Activated naive CD4-positive, alpha-beta T cell treated with Interleukin-2 at 50 U/mL for 16 hours (primary cell): Measurements from ENCODE around the gene DDX27.
"Not testable (repeated sequence)": the region's sequence is repeated elsewhere in the genome, so short reads cannot be mapped to it uniquely, and the experiment has no call there.

ENCODE experiments used
- DNase-seq: peaks from one replicate; pipeline ENCODE4 v3.0.0-alpha.2; 2020

DDX27 gene, protein sequence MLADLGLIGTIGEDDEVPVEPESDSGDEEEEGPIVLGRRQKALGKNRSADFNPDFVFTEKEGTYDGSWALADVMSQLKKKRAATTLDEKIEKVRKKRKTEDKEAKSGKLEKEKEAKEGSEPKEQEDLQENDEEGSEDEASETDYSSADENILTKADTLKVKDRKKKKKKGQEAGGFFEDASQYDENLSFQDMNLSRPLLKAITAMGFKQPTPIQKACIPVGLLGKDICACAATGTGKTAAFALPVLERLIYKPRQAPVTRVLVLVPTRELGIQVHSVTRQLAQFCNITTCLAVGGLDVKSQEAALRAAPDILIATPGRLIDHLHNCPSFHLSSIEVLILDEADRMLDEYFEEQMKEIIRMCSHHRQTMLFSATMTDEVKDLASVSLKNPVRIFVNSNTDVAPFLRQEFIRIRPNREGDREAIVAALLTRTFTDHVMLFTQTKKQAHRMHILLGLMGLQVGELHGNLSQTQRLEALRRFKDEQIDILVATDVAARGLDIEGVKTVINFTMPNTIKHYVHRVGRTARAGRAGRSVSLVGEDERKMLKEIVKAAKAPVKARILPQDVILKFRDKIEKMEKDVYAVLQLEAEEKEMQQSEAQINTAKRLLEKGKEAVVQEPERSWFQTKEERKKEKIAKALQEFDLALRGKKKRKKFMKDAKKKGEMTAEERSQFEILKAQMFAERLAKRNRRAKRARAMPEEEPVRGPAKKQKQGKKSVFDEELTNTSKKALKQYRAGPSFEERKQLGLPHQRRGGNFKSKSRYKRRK

DNA sequence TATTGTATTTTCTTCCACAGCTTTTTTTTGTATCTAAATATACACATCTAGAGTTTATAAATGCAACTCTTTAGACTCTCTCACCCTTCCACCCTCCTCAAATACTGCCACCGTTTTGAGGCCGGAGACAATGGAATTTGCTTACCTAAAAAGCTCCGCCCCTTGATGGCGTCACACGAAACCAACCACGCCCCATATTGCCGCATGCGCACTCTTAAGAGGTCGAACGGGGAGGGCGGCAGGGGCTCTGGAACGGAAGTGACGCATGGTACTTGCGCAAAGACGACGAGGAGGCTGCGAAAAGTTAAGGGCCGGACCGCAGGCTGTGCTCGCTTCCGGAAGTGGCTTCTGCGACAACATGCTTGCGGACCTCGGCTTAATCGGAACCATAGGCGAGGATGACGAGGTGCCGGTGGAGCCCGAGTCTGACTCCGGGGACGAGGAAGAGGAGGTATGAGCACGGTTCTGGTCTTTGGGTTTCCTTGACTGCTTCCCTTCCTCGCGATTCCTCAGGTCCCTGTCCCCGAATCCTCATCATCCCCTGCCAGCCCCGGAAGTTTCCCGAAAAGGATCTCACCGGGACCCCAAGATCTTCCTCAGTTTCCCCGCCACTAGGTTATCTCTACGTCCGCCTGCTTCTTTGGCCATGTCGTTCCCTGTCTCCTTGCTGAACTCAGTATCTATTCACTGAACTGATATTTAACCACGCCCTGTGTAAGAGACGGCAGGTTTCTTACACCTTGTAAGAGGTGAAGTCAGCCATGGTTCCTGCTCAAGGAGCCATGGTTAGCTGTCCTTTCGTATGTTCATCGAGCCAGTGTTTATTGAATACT lies at the start of gene DDX27:
Gene DDX27, plus strand, starts transcription at position 326 of the 833 bp plus-strand sequence. Its CDS starts 33 bp downstream, at position 359.
- DNase-seq: peak; percentile 95

DNA sequence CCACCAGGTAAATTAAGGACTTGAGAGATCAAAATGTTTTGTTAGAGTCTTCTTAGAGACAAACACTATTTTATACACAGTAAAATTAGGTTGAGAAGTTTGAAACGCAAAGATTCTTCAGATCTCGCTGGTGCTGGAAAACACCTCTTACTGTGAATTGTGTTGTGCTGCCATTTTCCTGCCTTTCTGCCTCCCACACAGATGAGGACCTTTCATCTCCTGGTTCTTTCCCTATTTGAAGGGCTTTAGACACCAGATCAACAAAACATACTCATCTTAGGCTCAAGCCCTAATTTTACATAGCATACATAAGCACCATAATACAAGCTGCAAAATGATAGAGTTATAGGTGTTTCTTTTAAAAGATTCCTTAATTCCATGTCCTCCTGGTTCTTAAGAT lies 49.7 kb upstream of the DDX27 start:
- DNase-seq: no peak

DNA sequence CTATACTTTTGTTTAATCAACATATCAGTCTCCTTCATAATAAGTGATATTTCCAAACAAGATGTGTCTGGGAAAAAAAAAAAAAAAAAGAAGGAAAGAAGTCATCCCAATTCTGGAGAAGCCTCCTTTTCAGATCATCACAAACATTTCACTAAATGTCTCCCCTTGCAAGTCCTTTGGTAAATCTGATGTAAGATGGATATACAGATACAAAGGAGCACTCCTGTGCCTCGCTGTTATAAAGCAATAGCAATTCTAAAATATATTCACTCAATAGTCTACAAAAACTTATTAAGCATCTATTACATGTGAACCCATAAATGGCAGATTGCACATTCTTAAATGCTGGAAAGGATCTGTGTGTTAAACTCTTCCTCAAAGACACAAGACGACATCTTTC lies 48.5 kb upstream of the DDX27 start:
- no peak for DNase-seq

DNA sequence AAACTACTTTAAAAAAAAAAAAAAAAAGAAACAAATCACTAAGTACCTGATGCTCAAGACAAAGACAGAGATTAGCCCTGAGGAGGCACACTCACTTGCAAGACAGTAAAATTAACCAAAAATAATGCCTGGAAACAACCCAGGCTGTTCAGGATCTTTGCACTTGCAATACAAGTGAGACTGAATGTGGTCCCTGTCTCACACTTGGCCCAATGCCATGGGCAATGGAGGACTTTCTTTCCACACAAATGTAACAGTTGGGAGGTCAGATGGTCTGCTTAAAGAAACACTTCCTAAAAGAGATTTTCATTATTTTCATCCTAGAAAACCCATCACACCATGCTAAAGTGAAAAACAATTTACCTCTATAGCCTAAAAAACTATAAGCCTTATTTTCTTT lies 47.3 kb upstream of the DDX27 start:
- no peak for DNase-seq

DNA sequence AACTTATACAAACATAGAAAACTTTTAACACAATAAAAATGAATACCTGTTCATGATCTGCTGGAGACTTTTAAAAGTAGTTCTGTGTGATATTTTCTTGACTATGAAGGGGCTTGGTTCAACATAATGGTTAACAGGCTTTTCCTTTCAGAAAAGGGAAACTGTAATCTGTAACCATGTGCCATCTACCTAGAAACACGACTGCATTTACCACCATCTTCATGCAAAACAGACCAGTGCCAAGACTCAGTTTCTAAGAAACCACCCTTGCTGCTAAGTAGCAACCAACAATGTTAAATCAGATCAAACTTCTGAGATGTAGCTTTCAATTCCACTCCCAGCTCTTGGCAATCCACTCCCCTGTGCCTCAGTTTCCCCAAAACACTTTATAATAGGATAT lies 46.8 kb upstream of the DDX27 start:
- no peak for DNase-seq

DNA sequence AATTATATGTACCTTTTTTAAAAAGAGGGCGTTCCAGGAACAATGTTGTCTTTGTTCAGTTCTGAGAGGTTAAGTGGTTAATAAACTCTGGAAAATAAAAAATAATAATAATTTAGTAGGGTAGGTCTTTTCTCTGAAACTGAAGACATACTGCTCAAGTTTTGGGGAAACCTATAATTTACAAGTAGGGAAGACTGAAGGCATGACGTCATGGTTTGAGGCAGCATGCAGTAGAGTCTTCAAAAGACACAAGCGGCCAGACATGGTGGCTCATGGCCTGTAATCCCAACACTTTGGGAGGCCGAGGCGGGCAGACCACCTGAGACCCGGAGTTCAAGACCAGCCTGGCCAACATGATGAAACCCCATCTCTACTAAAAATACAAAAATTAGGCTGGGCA lies 45.0 kb upstream of the DDX27 start:
- no peak for DNase-seq

DNA sequence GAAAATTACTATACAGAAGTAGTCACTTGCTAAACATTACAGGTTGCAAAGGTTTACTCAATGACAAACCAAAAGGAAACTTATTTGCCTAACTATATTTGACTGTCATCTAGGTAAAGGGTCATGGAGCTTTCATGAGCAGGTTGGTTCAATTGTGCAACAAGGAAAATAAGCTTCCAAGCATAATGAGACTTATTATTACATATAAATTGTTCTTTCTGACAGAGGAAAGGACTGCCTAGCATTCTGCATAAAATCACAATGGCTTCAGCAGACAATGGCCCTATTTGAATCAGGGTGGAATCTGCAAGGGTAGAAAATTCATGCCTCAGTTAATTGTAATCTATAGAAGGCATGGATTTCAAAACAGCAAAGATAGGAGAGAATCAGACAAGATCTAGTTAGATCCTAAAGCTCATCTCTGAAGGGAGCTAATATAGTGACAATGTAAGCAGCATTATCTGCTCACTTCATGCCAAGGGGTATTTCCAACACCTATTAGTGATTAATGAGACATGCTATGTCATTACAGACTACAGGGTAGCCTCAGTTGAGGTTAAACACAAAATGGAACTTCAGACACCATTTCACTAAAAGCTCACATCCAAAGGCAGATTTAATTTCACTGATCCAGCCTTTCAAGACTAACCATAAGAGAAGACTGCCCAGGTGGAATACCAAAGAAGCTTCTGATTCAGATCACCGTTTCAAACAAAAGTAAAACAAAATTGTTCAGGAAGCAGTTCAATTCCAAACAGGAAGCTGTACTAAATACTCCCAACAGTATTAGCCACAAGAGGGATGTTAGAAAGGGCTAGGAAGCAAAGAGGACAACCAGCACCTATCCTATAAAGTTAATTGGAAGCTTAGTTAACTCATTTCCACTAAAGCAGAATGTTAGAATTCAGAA lies 39.6 kb upstream of the DDX27 start:
- no peak for DNase-seq

DNA sequence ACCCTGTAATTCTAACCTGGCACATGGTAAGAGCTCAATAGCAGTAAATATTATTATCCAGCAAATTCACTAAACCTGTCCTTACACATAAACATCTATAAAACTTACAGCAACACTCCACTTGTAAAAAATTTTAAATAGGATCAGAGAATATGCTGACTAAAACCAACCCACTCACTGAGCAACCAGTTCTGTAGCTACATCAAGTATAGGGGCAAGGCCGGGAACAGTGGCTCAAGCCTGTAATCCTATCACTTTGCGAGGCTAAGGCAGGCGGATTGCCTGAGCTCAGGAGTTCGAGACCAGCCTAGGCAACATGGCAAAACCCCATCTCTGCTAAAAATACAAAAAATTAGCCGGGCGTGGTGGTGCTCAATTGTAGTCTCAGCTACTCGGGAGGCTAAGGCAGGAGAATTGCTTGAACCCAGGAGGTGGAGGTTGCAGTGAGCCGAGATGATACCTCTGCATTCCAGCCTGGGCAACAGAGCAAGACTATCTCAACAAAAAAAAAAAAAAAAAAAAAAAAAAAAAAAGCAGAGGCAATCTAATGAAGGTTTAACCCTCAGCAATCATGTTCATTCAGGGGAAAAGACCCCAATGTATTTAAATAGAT lies 37.8 kb upstream of the DDX27 start:
- DNase-seq: no peak

DNA sequence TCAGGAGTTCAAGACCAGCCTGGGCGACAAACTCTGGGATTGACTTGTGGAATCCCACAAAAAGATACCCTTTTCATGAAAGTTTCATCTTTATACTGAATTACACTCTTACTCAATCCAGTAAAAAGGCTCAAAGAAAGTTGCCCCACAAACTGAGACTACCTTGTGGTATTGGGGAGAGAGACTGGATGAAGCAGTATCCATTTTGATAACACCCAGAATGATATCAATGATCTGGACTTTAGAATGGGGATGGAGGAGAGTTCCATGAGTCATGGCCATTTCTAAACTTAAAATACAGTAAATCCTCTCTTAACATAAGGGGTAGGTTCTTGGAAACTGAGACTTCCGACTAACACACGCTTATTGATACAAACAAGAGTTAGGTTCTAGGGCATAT lies 35.8 kb upstream of the DDX27 start:
- DNase-seq: no peak

DNA sequence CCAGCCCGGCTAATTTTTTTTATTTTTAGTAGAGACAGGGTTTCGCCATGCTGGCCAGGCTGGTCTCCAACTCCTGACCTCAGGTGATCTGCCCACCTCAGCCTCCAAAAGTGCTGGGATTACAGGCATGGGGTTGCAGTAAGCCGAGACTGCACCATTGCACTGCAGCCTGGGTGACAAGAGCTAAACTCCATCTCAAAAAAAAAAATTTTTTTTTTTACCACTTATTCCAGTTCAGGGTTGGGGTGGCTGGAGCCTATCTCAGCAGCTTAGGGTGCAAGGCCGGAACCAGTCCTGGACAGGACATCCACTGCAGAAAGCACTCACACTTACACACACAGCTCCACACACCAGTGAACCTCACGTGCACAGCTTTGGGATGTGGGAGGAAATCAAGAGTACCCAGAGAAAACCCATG lies 35.1 kb upstream of the DDX27 start:
- DNase-seq: not testable (repeated sequence)

DNA sequence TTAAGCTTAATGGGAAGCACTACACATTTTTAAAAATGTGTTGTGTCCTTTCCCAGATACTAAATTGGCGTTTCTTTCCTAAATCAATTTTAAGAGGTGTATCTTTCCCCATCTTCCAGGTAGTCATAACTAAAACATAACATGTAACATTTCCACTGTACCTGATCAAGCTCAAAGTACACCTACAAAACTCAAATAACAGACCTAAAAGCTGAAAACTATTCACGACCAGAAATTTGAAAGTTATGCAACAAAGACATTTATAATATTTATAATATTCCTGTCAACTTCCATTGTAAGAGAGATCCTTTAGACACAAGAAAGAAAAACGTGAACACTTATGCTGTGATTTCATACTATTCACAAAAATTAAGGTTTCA lies 34.5 kb upstream of the DDX27 start:
- no peak for DNase-seq

DNA sequence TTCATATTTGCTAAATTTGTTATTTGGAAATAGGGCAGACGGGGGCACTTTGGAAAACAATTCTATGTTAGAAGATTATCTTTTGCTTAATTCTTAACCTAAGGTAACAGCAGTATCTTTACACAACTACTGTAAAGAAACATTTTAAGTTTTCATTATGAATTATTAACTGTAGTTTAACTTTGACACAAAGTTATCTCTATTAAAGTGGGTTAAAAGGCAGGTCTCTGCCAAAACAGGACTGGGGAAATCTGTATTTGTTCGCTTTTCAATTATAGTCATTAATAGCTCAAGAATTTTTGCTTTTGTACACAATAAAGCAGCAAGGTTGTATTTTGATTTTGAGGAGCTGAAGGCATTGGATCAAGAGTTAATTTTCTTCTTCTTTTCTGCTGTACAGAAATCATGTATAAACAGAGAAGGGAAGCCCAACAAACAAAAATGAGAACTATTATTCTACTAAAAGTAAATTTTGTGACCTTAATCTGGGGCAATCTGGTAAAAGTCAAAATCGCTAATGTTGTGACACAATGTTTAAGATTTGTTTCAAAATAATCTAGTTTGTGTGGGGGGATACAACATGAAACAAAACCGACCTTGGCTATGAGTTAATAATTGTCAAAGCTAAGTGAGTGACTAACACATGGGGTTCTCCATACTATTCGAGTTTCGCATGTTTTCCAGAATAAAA lies 34.0 kb upstream of the DDX27 start:
- no peak for DNase-seq

DNA sequence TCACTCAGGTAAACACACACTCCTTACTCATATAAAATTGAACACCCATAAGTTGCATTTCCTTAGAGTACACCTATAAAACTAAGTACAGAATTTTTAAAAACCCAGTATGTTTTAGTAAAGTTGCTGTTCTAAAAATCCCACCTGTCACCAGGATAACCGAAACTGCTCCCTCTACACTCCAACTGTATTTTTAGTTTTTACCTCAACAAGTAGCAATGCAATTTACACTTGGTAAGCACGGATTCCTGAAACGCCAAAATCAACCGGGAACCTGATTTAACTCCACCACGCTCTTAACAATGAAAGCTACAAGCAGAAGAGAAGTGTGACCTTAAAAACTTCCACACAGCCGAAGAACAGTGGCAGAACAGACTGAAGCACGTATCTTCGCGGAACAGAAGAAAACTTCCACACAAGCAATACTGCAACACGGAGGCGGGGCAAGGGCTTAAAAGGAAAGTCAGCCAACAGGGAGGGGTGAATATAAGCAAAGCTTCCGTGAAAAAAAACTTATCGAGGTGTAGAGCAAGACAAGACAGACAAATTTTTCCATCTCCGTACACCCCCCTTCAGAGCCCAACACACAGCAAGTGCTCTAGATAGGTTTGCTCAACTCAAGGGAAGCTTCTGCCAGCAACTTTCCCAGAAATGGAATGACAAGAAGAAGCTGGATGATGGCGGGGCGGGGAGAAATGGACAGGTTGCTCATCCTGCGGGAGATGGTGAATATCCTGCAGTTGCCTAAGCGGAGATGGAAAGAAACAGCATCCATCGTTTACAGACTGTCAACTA lies 32.5 kb upstream of the DDX27 start:
- DNase-seq: peak; percentile 74

DNA sequence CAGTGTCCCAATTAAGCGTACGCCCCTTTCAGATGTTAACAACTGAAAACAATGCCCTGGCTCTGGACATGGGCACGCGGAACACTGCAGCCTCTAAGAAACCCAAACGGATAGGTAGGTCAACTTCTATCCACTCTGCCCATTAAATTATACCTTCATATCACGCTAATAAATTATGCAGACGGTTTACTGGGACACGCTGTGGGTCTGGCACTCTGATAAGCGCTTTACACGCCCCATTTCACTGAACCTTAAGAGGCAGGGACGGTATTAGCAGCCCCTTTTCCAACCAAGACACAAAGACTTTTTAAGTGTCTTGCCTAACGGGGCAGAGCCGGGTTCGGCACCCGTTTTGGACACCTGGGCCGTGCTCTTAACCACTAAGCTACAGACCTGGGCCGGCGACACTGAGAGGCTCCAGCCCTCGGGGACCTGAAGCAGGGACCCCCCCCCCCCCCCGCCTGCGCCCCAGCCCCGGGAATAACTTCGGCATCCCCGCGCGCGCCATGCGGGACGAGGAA lies 31.8 kb upstream of the DDX27 start:
- DNase-seq: peak; percentile 33

DNA sequence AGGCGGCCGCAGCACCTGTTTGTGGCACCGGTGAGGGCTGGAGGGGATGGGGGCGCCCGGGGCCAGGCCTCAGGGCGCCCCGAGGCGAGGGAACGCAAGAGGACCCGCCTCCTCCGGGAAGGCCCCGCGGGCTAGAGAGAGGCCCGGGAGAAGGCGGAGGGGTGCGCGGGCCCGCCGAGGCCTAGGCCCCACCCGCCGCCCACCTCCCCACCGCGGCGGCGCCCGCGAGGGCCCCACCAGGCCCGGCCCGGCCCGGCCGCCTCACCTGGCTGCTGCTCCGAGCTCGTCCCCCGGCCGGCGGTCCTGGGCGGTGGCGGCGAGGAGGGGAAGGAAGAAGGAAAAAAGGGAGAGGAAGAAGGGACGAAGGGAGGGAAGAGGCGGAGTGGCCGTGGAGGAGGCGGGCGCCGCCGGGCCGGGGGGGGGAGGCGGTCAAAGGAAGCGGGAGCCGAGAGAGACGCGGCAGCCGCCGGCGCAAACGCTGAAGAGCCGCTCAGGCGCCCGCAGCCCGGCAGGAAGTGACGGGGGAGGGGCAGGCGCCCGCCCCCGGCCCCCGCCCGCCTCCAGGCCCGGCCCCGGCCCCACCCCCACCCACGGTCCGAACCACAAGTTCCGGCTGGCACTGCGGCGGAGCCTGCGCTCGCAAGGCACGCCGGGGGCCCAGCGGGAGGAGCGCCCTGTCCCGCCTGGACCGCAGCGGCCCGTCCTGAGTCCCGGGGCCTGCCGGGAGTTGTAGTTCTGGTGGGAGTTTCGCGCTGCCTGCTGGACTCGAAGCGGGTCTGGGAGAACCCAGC lies 31.2 kb upstream of the DDX27 start, which contains the start of gene STAU1:
Gene STAU1, minus strand, starts transcription at position 484 of the 791 bp plus-strand sequence. CDS start 22,133 bp downstream, outside the sequence.
- DNase-seq: peak; percentile 93

DNA sequence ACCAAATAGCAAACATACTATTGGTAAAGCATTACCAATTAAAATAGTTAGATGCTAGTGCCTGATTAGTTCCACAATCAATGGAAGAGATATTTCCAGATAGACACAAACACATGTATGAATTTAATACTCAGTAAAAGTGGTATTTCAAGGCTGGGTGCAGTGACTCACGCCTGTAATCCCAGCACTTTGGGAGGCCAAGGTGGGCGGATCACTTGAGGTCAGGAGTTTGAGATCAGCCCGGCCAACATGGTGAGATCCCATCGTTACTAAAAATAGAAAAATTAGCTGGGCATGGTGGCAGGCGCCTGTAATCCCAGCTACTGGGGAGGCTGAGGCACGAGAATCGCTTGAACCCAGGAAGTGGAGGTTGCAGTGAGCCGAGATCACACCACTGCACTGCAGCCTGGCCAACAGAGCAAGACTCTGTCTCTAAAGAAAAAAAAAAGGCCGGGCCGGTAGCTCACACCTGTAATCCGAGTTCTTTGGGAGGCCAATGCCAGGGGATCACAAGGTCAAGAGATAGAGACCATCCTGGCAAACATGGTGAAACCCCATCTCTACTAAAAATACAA lies 26.2 kb upstream of the DDX27 start:
- DNase-seq: not testable (repeated sequence)

DNA sequence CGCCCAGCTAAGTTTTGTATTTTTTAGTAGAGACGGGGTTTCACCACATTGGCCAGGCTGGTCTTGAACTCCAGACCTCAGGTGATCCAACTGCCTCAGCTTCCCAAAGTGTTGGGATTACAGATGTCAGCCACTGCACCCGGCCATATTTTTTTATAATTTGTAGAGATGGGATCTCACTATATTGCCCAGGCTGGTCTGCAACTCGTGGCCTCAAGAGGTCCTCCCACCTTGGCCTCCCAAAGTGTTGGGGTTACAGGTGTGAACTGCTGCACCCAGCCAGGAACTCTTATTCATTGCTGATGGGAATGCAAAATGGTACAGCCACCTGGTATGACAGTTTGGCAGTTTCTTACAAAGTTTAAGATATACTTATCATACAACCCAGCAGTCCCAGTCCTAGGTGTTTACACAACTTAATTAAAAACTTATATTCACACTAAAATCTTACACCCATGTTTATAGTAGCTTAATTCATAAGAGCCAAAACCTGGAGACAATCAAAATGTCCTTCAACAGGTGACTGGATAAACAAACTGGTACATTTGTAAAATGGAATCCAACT lies 19.4 kb upstream of the DDX27 start:
- no peak for DNase-seq

DNA sequence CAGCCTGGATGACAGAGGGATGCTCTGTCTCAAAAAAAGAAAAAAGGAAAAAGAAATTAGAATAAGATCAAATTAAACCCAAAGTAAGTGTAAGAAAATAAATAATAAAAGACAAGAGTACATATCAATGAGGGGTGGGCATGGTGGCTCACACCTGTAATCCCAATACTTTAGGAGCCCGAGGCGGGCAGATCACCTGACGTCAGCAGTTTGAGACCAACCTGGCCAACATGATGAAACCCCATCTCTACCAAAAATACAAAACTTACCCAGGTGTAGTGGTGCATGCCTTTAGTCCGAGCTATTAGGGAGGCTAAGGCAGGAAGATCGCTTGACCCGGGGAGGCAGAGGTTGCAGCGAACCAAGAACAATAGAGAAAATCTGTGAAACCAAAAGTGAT lies 16.2 kb upstream of the DDX27 start:
- DNase-seq: no peak
